Measurements from ENCODE around the gene GARIN5B.
A peak's percentile ranks its signal among the peaks of the same experiment; 100 is the strongest.

GARIN5B gene

GRCh38 chr19:55319785-55320184 lies 43.3 kb downstream of the GARIN5B start:
- DNase-seq, result no peak

- DNase-seq, result no peak
Measured at GRCh38 chr19:55316646-55317045, 46.4 kb downstream of the GARIN5B start.

DNA sequence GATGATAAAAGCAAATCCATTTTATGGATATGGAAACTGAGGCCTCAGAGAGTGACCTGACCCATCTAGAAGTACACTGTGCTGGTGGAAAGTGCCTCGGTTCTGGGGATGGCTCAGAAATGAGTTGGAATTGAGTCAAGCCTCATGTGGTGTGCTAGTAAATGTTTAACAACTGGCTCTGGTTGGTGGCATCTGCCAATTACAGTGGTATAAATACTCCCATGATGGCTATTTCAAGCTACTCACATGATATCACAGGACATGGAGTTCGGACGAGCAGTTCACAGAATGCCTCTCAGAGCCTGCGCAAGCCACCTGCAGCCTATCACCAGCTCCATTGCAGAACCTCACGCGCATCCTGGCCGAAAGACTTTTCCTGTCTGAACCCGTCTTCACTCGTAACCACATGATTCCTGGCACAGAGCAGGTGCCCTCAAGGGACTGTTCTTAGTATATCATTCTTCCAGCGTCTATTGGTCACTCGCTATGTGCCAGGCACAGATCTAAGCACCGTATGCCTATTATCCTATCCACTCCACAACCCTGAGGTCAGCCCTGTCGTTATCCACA lies 47.0 kb downstream of the GARIN5B start:
- no peak for DNase-seq

GRCh38 chr19:55314396-55314795 lies 48.7 kb downstream of the GARIN5B start:
- DNase-seq, result no peak

GRCh38 chr19:55312621-55313512 lies 50.2 kb downstream of the GARIN5B start:
- DNase-seq, result no peak

GRCh38 chr19:55311797-55312196 lies 51.3 kb downstream of the GARIN5B start:
- no peak for DNase-seq

GRCh38 chr19:55311397-55311796 lies 51.7 kb downstream of the GARIN5B start:
- no peak for DNase-seq

- DNase-seq, result no peak
Measured at GRCh38 chr19:55310498-55310897, 52.6 kb downstream of the GARIN5B start.

- no peak for DNase-seq
Measured at GRCh38 chr19:55309448-55309847, 53.6 kb downstream of the GARIN5B start.

DNA sequence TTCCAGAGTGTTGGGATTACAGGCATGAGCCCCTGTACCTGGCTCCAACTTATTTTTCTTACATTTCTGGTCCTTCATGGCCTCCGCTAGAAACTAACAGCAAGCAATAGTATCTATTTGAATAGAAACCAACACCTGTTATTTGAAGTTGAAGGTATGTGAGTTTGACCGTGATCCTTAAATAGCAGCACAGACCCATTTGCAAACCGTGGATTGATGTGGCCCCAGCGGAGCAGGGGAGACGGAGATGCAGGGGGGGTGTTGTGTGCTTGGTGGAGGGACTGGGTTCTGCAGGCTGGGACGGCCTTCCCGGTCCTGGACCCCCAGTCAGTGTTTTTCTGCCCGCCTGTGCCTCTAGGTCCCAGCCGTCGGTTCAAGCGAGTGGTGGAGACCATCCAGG lies 54.8 kb downstream of the GARIN5B start:
- no peak for DNase-seq

- DNase-seq, result no peak
Measured at GRCh38 chr19:55306712-55307111, 56.3 kb downstream of the GARIN5B start.

DNA sequence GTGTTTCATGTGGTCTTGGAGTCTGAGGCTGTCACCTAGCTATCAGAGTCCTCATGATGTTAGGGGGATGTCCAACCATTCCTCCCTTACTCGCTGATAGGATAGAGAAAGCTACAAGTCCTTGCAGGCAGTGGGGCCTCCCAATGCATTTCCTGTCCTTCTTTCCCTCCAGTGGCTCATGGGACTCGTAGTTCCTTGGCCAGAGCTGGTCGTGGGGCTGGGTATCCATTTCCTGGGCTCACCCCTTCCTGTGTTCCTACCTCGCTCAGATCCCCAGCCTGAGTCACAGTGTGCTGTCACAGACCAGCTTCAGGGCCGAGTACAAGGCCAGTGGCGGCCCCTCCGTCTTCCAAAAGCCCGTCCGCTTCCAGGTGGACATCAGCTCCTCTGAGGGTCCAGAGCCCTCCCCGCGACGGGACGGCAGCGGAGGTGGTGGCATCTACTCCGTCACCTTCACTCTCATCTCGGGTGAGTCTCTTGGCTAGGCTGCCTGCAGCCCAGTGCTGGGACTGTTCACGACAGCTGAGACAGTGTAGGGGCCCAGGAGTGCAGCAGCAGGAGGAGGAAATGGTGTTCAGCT lies 57.0 kb downstream of the GARIN5B start:
- DNase-seq, result no peak

- peak; percentile 51 to 69 for DNase-seq
Measured at GRCh38 chr19:55305491-55305890, 57.6 kb downstream of the GARIN5B start.

- DNase-seq, result no peak
Measured at GRCh38 chr19:55304980-55305379, 58.1 kb downstream of the GARIN5B start.

Data from CD4-positive, alpha-beta T cell treated with Interferon alpha-2 for 1 hour (primary cell).